PC-3 (cell line): Measurements from ENCODE around the gene MCEMP1. TPM values are rescaled to one million over a fixed set of nuclear protein-coding genes. Genes with fewer than 3 reads are reported as not detected.

Experiments used
- ATAC-seq: fragments of 200-7000 bp; cut with Tn5 transposase; 2 replicates; pipeline ENCODE4 v1.9.1; 2020; ENCODE audit warnings: mild to moderate bottlenecking, moderate library complexity
- BruUV-seq: library from RNA; stranded (reverse); fragments of 400-500 nt; replicated peaks from 2 replicates; lab custom pipeline; 2021; lab: Mats Ljungman, UMichigan
- CTCF ChIA-PET: fragments of 300-600 bp; sonication (Branson Sonifier 250); formaldehyde crosslinking; loops from one replicate; lab custom pipeline; 2022; ENCODE audit warnings: antibody characterized with exemption; lab: Charles Lee
- POLR2A ChIA-PET: fragments of 300-600 bp; sonication (Branson Sonifier 250); formaldehyde crosslinking; loops from one replicate; lab custom pipeline; 2022; ENCODE audit warnings: antibody characterized with exemption; ENCODE audit not compliant: unreplicated experiment; lab: Charles Lee
- DNase-seq: peaks from one replicate; pipeline ENCODE4 v3.0.0-alpha.2; 2015
- H2AFZ ChIP-seq: fragments of 300-600 bp; sonication (generic); 2 replicates; pipeline ENCODE4 v1.6.0; 2016; ENCODE audit warnings: antibody characterized with exemption, low read length
- H3F3A ChIP-seq: fragments of 300-600 bp; sonication (generic); one replicate; pipeline ENCODE4 v1.6.0; 2017; ENCODE audit warnings: antibody characterized with exemption, low read length, control low read depth, mild to moderate bottlenecking; ENCODE audit not compliant: unreplicated experiment
- H3K27ac ChIP-seq: fragments of 300-600 bp; sonication (generic); 2 replicates; pipeline ENCODE4 v1.5.1; 2016; ENCODE audit warnings: mild to moderate bottlenecking, low read length
- H3K27me3 ChIP-seq: fragments of 300-600 bp; sonication (generic); 2 replicates; pipeline ENCODE4 v1.6.1; 2016; ENCODE audit warnings: low read length, mixed read lengths
- H3K36me3 ChIP-seq: fragments of 300-600 bp; sonication (generic); 2 replicates; pipeline ENCODE4 v1.6.1; 2016; ENCODE audit warnings: low read depth, mixed run types, low read length, mixed read lengths
- H3K4me1 ChIP-seq: fragments of 300-600 bp; sonication (generic); 2 replicates; pipeline ENCODE4 v1.5.1; 2016; ENCODE audit warnings: low read length; ENCODE audit not compliant: insufficient read depth
- H3K4me2 ChIP-seq: fragments of 300-600 bp; sonication (generic); 2 replicates; pipeline ENCODE4 v1.6.0; 2016; ENCODE audit warnings: low read length
- H3K4me3 ChIP-seq: fragments of 300-600 bp; sonication (generic); 2 replicates; pipeline ENCODE4 v1.5.1; 2016; ENCODE audit warnings: mild to moderate bottlenecking, low read length, mixed read lengths
- H3K79me2 ChIP-seq: fragments of 300-600 bp; sonication (generic); 2 replicates; pipeline ENCODE4 v1.6.1; 2017; ENCODE audit warnings: low read length, mixed read lengths
- H3K9ac ChIP-seq: fragments of 300-600 bp; sonication (generic); 2 replicates; pipeline ENCODE4 v1.6.0; 2016; ENCODE audit warnings: mild to moderate bottlenecking, low read length
- H3K9me2 ChIP-seq: fragments of 300-600 bp; sonication (generic); replicated peaks from 2 replicates; pipeline ENCODE4 v1.6.1; 2016; ENCODE audit warnings: mixed run types, low read length, mixed read lengths
- H3K9me3 ChIP-seq: fragments of 300-600 bp; sonication (generic); 2 replicates; pipeline ENCODE4 v1.6.1; 2016; ENCODE audit warnings: low read length, mixed read lengths
- H4K20me1 ChIP-seq: fragments of 300-600 bp; sonication (generic); 2 replicates; pipeline ENCODE4 v1.6.1; 2016; ENCODE audit warnings: low read length, mixed read lengths
- EZH2 ChIP-seq: fragments of 300-600 bp; sonication (generic); IDR thresholded peaks from one replicate; pipeline ENCODE4 v1.6.1; 2017; ENCODE audit warnings: antibody characterized with exemption, mild to moderate bottlenecking, low read length; ENCODE audit not compliant: unreplicated experiment
- EZH2phosphoT487 ChIP-seq: fragments of 300-600 bp; sonication (generic); IDR thresholded peaks from 2 replicates; pipeline ENCODE4 v1.6.1; 2018; ENCODE audit warnings: mild to moderate bottlenecking, antibody characterized with exemption, low read length, borderline replicate concordance
- intact Hi-C: fragments of 100-400 bp; cut with micrococcal nuclease; formaldehyde crosslinking; loops from 2 replicates; pipeline ENCODE4 v1.9.0; 2023
- total RNA-seq: library from RNA; depleted of rRNA; stranded (reverse); fragments of >200 nt; gene quantifications from 2 replicates; pipeline ENCODE4 v1.2.3, GENCODE V29; 2014
- TF ChIP-seq, protein P1 (sequence below): fragments of 300-600 bp; sonication (generic); conservative IDR thresholded peaks from 2 replicates; pipeline ENCODE4 v1.5.1; 2017; ENCODE audit warnings: antibody characterized with exemption, low read depth, mild to moderate bottlenecking, low read length

Gene MCEMP1
- total RNA-seq, 1 experiment from 2014 or later = not detected

DNA sequence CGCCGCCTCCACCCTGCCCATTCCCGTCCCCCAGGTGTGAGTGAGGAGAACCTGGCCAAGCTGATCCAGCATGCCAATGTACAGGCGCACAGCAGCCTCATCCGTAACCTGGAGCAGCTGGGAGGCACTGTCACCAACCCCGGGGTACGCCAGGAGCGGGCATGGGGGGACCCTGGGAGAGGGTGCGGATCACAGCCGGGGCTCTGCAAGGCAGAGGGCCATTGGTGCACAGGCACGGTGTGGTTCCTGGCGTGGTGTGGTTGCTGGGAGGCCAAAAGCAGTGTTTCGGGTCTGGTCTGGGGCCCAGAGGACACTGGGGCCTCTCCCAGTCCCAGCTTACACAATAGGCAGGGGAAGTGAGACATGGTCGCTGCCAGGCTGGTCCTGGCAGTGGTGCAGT lies 31.7 kb upstream of the MCEMP1 start:
- H3K36me3 ChIP-seq = peaks cover 7% of the 10 kb centered on the region; the same call in 1 of the 2 replicates
- H3K27me3 ChIP-seq = no peaks in the 10 kb centered on the region
- H3K4me3 ChIP-seq = no peak overlapping the region
- TF ChIP-seq, protein P1, sequence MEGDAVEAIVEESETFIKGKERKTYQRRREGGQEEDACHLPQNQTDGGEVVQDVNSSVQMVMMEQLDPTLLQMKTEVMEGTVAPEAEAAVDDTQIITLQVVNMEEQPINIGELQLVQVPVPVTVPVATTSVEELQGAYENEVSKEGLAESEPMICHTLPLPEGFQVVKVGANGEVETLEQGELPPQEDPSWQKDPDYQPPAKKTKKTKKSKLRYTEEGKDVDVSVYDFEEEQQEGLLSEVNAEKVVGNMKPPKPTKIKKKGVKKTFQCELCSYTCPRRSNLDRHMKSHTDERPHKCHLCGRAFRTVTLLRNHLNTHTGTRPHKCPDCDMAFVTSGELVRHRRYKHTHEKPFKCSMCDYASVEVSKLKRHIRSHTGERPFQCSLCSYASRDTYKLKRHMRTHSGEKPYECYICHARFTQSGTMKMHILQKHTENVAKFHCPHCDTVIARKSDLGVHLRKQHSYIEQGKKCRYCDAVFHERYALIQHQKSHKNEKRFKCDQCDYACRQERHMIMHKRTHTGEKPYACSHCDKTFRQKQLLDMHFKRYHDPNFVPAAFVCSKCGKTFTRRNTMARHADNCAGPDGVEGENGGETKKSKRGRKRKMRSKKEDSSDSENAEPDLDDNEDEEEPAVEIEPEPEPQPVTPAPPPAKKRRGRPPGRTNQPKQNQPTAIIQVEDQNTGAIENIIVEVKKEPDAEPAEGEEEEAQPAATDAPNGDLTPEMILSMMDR = no peak
- TF ChIP-seq EZH2 = no peak
- no peak for TF ChIP-seq EZH2phosphoT487
- H3K4me1 ChIP-seq = no peaks in the 10 kb centered on the region
- intact Hi-C loops = no loop called here
- no peaks in the 10 kb centered on the region for H3F3A ChIP-seq
- no peaks in the 10 kb centered on the region for H3K9me3 ChIP-seq
- H3K9me2 ChIP-seq = no peaks in the 10 kb centered on the region
- no peaks in the 10 kb centered on the region for H3K79me2 ChIP-seq
- H3K4me2 ChIP-seq = no peak overlapping the region
- H4K20me1 ChIP-seq = no peaks in the 10 kb centered on the region
- CTCF ChIA-PET = interaction anchor here (0.7 kb wide), 1 partner anchor 36 kb away, joined by 3 read pairs; the partner anchor contains the start of gene TRAPPC5
- no peak overlapping the region for H3K9ac ChIP-seq
- no peak overlapping the region for H2AFZ ChIP-seq
- ATAC-seq = no peak
- POLR2A ChIA-PET = no interaction called here
- no TSS peak for BruUV-seq
- H3K27ac ChIP-seq = no peak overlapping the region
- DNase-seq = no peak

DNA sequence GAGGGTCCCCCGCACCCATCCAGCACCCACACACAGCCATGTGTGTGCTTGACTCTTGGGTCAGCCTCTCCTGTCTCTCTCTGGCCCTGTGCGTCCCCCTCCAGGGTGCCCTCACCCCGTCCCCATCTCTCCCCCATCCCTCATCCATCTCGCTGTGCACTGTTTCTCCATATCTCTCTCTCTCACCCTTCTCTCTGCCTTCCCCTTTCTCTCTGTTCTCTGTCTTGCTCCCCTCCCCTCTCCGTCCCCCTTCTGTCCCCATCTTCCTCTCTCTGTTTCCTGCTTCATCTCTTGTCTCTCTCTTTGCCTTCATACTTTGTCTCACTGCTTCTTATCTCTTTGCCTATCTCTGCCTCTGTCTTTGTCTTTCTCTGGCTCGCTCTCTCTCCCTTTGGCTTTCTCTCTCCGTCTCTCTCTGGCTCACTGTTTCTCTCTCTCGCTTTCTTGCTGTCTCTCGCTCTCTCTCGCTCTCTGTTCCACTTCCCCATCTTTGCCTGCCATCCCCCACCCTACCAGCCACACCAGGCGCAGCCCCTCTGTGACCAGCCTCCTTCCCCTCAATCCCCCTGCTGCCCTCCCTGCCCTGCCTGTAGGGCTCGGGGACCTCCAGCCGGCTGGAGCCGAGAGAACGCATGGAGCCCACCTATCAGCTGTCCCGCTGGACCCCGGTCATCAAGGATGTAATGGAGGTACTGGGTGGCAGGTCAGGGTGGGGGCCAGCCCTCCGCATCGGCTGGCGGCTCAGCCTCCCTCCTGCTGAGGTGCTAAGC lies 31.0 kb upstream of the MCEMP1 start:
- ChIA-PET CTCF (no interaction called here), POLR2A (no interaction called here)
- Histone ChIP-seq H3K4me1 (no peaks in the 10 kb centered on the region), H4K20me1 (no peaks in the 10 kb centered on the region), H3K79me2 (no peaks in the 10 kb centered on the region), H3F3A (no peaks in the 10 kb centered on the region), H3K36me3 (peaks cover 7% of the 10 kb centered on the region; the same call in 1 of the 2 replicates), H3K9me3 (no peaks in the 10 kb centered on the region), H3K27me3 (no peaks in the 10 kb centered on the region), H3K4me2 (no peak overlapping the region), H3K27ac (no peak overlapping the region), H3K9ac (no peak overlapping the region), H2AFZ (no peak overlapping the region), H3K4me3 (no peak overlapping the region), H3K9me2 (no peaks in the 10 kb centered on the region)
- DNase-seq (no peak), ATAC-seq (no peak)
- intact Hi-C loops = no loop called here
- no TSS peak for BruUV-seq
- TF ChIP-seq EZH2 = no peak
- TF ChIP-seq EZH2phosphoT487 = no peak
- TF ChIP-seq, protein P1 = no peak

DNA sequence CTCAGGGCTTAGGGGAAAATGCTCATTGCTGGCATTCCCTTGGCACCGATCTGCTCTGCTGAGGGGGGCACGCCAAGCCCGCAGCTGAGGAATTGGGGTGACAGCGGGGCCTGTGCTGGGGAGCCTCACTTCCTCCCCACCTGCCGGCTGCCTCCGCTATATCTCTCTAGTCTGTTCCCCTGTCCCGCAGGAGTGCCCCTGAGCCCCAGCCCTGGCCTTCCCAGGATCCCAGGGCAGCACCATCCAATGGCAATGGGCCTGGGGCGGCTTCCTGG lies 30.5 kb upstream of the MCEMP1 start:
- H3K9me3 ChIP-seq = no peaks in the 10 kb centered on the region
- no peak overlapping the region for H3K4me2 ChIP-seq
- TF ChIP-seq EZH2 (no peak), EZH2phosphoT487 (no peak)
- TF ChIP-seq, protein P1 = no peak
- ATAC-seq = no peak
- no peak for DNase-seq
- CTCF ChIA-PET = no interaction called here
- no peak overlapping the region for H3K4me3 ChIP-seq
- H3K79me2 ChIP-seq = no peaks in the 10 kb centered on the region
- no peak overlapping the region for H2AFZ ChIP-seq
- no peak overlapping the region for H3K9ac ChIP-seq
- intact Hi-C loops = no loop called here
- no TSS peak for BruUV-seq
- no peaks in the 10 kb centered on the region for H3K9me2 ChIP-seq
- no peaks in the 10 kb centered on the region for H3F3A ChIP-seq
- H3K36me3 ChIP-seq = peaks cover 7% of the 10 kb centered on the region; the same call in 1 of the 2 replicates
- POLR2A ChIA-PET = no interaction called here
- no peaks in the 10 kb centered on the region for H3K27me3 ChIP-seq
- no peak overlapping the region for H3K27ac ChIP-seq
- H3K4me1 ChIP-seq = no peaks in the 10 kb centered on the region
- H4K20me1 ChIP-seq = no peaks in the 10 kb centered on the region
